NCI-H774 (cell line): ENCODE data around the gene FBLN1.
A peak's percentile ranks its signal among the peaks of the same experiment; 100 is the strongest.

Experiments used
- DNase-seq: peaks from one replicate; lab custom pipeline; 2025; lab: John Stamatoyannopoulos, UW

FBLN1 gene

DNA sequence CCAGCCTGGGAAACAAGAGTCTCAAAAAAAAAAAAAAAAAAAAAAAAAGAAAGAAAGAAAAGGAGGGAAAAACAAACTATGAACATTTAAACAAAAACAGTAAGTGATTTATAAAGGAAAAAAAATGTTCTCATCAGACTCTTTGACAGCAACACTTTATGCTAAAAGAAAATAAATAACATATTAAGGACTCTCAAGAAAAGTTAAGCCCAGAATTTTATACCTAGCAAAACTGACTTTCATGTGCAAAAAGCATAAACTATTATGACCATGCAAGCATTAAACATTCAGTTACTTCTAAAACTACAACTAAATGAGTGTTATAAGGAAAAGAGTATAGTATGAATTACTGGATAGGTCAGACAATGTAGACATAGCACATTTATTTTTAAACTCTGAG lies 68.4 kb downstream of the FBLN1 start:
- DNase-seq: no peak

- DNase-seq: no peak
Observed at GRCh38 chr22:45572444-45572843, 69.8 kb downstream of the FBLN1 start.

- no peak for DNase-seq
Observed at GRCh38 chr22:45574069-45574703, 71.5 kb downstream of the FBLN1 start.

DNA sequence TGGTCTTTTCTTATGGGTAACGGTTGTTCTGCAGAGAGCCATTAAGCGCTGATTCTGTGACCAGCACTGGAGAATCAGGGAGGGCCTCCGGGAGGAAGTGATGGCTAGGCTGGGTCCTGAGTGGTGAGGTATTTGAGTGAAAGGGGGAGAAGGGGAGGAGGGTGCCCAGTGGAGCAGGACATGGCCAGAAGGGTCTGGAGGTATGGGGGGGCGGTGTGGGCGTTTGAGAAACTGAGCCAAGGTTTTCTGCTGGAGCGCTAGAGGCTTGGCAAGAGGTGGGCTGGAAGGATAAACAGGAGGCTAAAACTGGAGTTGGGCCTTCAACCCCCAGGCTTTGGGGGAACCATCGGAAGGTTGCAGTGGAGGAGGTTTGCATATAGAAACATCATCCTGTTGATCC lies 72.5 kb downstream of the FBLN1 start:
- no peak for DNase-seq

- DNase-seq: no peak
Observed at GRCh38 chr22:45575607-45576272, 73.1 kb downstream of the FBLN1 start.

DNA sequence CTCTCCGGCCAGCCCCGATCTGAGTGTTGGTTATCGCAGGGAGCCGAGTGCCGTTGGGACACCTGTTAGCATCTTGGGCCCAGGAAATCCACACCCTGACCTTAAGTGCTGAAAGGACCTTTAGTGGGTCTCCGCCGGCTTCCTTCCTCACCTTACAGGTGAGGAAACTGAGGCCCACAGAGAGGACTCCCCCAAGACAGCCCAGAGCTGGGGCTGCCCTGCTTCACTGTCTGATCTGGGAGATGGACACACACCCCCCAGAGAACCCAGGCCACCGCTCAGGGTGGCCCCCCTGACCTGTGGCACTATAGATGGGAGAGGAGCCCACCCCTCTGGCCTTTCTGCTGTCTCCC lies 73.6 kb downstream of the FBLN1 start:
- DNase-seq: no peak

DNA sequence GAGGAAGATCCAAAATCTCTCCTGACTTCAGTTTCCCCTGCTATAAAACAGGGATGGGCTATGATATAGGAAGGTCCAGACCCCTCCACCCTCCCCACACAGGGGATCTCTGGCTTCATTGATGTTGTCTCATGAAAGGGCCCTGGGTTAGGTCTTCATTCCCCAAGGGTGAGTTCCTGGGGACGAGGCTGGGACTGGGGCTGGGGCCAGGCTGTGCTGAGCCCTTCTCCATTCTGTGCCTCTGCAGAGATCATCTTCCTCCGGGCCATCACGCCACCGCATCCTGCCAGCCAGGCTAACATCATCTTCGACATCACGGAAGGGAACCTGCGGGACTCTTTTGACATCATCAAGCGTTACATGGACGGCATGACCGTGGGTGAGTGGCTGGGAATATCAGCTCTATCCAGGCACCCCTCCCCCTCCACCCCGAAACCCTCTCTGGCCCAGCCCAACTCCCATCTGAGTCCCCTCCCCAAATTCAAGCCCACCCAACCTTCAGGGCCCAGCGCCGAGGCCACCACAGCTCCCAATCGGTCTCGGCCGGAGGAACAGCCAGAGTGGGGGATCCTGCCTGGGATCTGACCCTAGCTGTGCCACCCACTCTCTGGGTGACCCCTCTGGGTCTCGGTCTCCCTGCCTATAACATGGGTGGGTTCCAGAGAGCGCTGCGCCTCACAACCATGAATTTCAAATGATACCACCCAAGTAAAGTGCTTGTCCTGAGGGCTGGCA lies 74.2 kb downstream of the FBLN1 start:
- DNase-seq: no peak

DNA sequence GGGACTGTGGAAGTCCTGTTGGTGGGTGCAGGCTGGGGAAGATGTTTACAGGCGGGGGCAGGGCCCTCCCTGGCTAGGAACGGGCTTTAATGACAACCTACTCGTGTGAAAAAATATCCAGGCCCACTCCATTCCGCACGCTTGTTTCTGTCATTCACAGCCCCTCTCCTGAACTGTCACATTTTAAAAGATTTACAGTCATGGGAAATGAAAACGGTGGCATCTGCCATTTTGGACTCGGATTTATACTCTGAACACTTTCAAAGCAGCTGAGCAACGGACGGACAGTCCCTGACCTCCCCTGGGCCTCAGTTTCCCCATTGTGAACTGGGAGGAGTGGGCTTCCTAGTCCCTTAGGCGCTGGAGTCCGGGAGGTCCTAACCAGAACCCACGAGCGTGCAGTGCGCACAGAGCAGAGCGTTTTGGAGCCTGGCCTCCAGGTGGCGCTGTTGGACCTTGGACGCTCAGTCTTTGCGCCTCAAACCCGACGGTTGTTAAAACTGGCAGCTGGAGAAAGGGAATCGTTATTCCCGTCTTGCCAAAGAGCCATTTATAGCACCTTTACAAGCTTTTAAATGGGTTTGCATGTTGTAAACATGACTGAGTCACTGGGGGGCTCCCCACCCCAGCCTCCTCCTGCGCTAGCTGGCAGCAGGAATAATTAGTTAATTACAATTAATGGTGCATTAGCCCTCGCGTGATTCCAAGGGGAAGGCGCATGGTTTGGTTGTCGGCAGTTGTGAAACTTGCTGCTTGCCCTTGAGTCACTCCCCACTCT lies 75.3 kb downstream of the FBLN1 start:
- DNase-seq: peak; percentile 32

- no peak for DNase-seq
Observed at GRCh38 chr22:45578524-45579147, 76.0 kb downstream of the FBLN1 start.

DNA sequence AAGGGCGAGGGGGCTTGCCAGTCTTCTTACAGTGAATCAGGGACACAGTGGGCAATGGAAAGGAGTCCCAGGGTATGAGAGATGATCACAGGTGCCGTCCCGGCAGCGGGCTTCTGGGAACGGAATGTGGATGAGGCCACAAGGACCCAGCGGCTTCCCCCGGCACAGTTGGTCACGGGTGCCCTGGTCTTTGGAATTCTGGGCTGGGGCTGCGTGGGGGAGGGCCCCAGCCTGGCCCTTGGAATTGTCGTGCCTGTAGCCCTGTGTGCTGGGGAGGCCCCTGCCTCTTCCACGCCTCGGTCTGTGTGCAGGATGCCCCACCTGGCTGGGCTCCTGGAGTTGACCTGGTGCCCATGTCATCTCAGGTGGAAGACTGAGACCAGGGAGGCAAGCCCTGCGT lies 76.6 kb downstream of the FBLN1 start:
- DNase-seq: no peak

DNA sequence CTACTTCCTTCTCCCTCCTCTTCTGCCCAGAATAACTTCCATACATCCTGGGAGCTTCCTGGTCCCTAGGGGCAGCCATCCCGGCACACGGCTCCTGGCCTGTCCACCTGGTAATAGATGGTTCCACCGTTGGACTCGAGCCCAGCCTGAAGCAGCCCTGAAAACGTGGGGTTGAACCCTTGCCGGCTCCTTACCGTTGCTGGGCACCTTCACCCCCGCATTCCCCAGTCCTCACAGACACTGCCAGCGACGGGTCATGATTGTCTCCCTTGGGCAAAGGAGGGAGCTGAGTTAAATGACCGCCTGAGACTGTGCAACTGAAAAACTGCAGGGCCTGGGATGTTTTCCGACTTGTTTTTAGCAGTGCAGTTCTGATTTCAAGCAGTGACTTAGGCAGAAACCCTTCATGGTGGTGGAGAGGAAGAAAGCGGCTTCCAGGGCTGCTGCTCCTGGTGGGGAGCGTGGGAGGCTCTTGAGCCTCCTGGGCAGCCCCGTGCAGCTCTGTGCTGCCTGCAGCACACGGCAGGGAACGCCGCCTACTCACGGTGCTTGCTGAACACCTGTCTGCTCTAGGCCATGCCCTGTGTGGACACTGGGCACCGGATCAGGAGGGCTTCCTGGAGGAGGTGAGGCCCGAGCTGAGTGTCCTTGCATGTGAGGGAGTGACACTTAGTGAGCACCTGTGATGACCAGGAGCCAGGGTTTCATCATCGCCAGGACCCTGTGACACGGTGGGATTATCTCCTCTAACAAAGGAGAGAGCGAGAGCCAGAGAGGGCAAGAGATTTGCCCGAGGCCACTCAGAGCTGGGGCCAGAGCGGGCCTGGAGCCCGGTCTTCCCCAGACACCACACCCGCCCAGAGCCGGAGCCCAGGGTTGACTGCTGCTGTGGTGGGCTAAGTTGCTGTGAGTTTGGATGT lies 77.4 kb downstream of the FBLN1 start:
- DNase-seq: no peak

GRCh38 chr22:45580726-45581381 lies 78.2 kb downstream of the FBLN1 start:
- no peak for DNase-seq

- no peak for DNase-seq
Observed at GRCh38 chr22:45581549-45582080, 78.9 kb downstream of the FBLN1 start.

DNA sequence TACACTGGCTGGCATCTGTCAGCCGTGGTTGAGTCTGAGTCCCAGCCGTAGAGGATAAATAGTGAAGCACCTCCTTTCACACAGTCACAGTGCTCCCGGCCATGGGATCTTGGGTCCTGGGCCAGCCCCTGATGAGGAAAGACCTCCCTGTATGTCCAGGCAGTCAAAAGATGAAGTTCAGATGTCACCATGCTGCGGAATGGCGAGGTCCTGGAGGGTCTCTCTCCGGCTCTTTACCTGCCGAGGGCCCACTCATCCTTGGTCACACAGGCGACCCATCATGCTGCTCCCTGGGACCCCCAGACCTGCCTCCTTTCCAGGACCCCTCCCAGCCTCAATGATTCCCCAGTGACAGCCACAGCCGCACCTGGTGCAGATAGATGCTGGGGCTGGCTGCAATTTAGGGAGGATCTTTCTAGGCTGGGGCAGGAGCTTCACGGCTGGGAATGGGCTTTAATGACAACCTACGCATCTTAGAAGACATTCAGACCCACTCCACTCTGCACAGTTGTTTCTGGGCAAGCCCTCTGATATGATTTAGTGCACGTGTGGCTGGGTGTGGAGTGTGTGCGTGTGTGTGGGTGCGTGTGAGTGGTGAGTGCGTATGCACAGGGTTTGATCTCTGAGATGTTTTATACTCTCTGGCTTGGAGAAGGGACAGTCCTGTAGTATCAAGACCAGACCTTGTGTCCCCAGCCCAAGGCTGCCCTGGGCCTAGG lies 79.7 kb downstream of the FBLN1 start:
- DNase-seq: no peak

DNA sequence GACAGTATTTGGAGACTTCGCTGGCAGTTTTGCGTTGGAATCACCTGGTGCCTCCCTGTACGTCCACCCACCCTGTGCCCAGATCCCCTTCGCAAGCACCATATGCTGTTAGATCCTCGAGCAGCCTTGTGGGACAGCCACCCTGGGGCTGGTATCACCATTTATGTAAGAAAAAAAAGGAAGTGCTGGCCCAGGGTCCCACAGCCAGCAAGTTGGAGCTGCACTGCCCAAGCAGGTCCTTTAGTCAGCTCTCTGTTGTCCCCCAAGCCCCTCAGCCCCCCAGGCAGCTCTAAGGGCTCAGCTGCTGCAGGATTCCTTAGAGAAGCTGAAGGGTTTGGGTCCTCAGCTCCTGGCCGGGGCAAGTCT lies 80.3 kb downstream of the FBLN1 start:
- DNase-seq: no peak

- no peak for DNase-seq
Observed at GRCh38 chr22:45583504-45583903, 80.8 kb downstream of the FBLN1 start.

- no peak for DNase-seq
Observed at GRCh38 chr22:45584121-45584570, 81.5 kb downstream of the FBLN1 start.

DNA sequence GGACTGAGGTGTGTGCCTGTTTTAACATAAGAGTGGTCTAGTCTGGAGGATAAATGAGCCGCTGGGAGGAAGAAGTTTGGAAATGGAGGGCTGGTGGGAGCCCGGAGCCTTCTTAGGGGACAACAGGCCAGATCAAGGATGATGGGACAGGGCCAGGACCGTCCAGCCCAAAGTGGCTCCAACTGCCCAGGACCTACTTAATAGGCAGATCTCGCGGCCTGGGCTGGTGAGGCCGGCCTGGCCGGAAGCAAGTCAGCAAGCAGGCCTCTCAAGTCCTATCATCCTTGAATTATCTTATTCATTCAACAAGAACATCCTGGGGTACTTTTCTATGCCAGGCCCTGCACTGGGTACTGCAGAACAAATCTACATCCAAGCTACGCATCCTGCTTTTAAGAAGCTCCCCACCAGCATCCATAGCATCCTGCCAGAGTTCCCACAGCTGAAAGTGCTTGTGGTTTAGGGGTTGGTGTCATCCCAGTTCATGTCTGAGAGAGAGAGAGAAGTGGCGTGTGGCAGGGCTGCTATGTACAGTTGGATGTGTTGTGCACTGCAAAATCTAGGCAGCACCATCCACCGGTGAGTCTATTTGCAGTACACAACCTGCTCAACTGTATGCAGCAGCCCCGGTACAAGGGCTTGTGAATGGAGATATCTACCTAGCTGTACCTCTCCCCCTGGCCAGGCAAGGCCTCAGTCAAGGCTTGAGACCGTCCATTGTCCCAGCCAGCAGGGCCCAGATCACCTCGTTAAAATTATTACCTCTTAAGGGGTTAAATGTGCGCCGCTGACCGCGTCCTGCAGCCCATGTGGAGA lies 82.1 kb downstream of the FBLN1 start:
- DNase-seq: no peak

DNA sequence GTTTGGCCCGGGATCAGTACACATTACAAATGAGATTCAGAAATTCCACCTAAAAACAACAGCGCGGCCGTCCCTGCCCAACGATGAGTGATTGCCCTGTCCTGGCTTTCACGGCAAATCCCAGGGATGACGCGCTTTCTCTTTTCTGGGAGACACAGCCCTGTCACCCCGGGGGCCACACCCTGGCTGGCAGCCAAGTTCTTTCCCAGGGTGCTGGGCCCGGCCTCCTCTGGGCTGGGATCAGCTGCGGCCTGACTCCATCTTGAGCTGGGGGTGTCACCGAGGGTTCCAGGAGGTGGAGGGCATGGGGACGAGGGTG lies 82.7 kb downstream of the FBLN1 start:
- DNase-seq: no peak
